Fibroblast of lung (primary cell): ENCODE measurements around the gene GOPC. TPM values are rescaled to one million over a fixed set of nuclear protein-coding genes. Genes with fewer than 3 reads are reported as not detected.

Experiments used
- DNase-seq, 2 donors: peaks; one replicate each; pipeline versions ENCODE4 v3.0.0 to v3.0.0-alpha.2; 2010; ENCODE audit warnings: low read depth in 2 of 2
- H2AFZ ChIP-seq: 2 replicates; pipeline ENCODE4 v1.5.1; 2012; ENCODE audit warnings: low read length, control low read depth, inconsistent platforms
- H3K27ac ChIP-seq: 2 replicates; pipeline ENCODE4 v1.5.1; 2011; ENCODE audit warnings: low read length, control low read depth; ENCODE audit not compliant: insufficient read depth
- H3K27me3 ChIP-seq: 2 replicates; pipeline ENCODE4 v1.5.1; 2011; ENCODE audit warnings: mild to moderate bottlenecking, low read length; ENCODE audit not compliant: control insufficient read depth, insufficient read depth
- H3K36me3 ChIP-seq: 2 replicates; pipeline ENCODE4 v1.5.1; 2011; ENCODE audit warnings: low read length; ENCODE audit not compliant: control insufficient read depth, insufficient read depth
- H3K4me1 ChIP-seq: 2 replicates; pipeline ENCODE4 v1.5.1; 2011; ENCODE audit warnings: low read length; ENCODE audit not compliant: control insufficient read depth, insufficient read depth; ENCODE audit errors: extremely low read depth
- H3K4me2 ChIP-seq: 2 replicates; pipeline ENCODE4 v1.5.1; 2011; ENCODE audit warnings: low read length, control low read depth; ENCODE audit not compliant: insufficient read depth; ENCODE audit errors: extremely low read depth
- H3K4me3 ChIP-seq, 4 experiments: fragments of 200-600 bp in 1 of 4; sonication (generic) in 1 of 4; replicated peaks in 1 of 4; 2 replicates each; pipeline ENCODE4 v1.5.1; 2011 to 2016; ENCODE audit warnings: low read length in 4 of 4, low read depth in 3 of 4, mild to moderate bottlenecking in 3 of 4, control low read depth in 2 of 4, inconsistent platforms in 1 of 4, mixed read lengths in 1 of 4; ENCODE audit not compliant: insufficient read depth in 1 of 4; ENCODE audit errors: control extremely low read depth in 1 of 4
- H3K79me2 ChIP-seq: 2 replicates; pipeline ENCODE4 v1.5.1; 2012; ENCODE audit warnings: mild to moderate bottlenecking, low read length, inconsistent platforms; ENCODE audit not compliant: control insufficient read depth, insufficient read depth
- H3K9ac ChIP-seq: 2 replicates; pipeline ENCODE4 v1.5.1; 2011; ENCODE audit warnings: mild to moderate bottlenecking, low read length, control low read depth; ENCODE audit not compliant: insufficient read depth
- H3K9me3 ChIP-seq: 2 replicates; pipeline ENCODE4 v1.5.1; 2012; ENCODE audit warnings: low read depth, low read length; ENCODE audit not compliant: control insufficient read depth, insufficient read depth
- H4K20me1 ChIP-seq: 2 replicates; pipeline ENCODE4 v1.5.1; 2011; ENCODE audit warnings: low read length; ENCODE audit not compliant: control insufficient read depth, insufficient read depth; ENCODE audit errors: extremely low read depth
- EZH2 ChIP-seq: IDR thresholded peaks from 2 replicates; pipeline ENCODE4 v1.5.1; 2012; ENCODE audit warnings: low read length, control low read depth, mild to moderate bottlenecking; ENCODE audit errors: missing control alignments
- polyA plus RNA-seq, 2 donors: library from polyadenylated mRNA; depleted of rRNA in 1 of 2; stranded (reverse) in 1 of 2; unstranded in 1 of 2; fragments of >200 nt; gene quantifications; 2 replicates each; pipeline ENCODE4 v1.2.1, GENCODE V29; 2011 to 2012; ENCODE audit warnings: missing spikeins in 1 of 2
- total RNA-seq: library from RNA; depleted of rRNA; stranded (reverse); fragments of >200 nt; gene quantifications from 2 replicates; pipeline ENCODE4 v1.2.1, GENCODE V29; 2014
- TF ChIP-seq, protein P1 (sequence below), 2 donors: IDR thresholded peaks in 1 of 2; conservative IDR thresholded peaks in 1 of 2; 1 replicate in 1 of 2; 2 replicates in 1 of 2; pipeline ENCODE4 v1.5.1; 2011 to 2012; ENCODE audit warnings: low read length in 2 of 2, control low read depth in 1 of 2, inconsistent platforms in 1 of 2, low read depth in 1 of 2, mild to moderate bottlenecking in 1 of 2

The GOPC gene
- total and polyA plus RNA-seq, 2 donors (not counting 1 experiment from before 2014, with no cell fraction given), result 32.2 to 45.4 TPM

GRCh38 chr6:117512056-117512828 lies 90.1 kb downstream of the GOPC start:
- Histone ChIP-seq H3K27ac (no peak overlapping the region), H3K9ac (no peak overlapping the region), H3K27me3 (no peaks in the 10 kb centered on the region), H4K20me1 (no peaks in the 10 kb centered on the region), H3K4me2 (no peak overlapping the region), H3K9me3 (no peaks in the 10 kb centered on the region), H2AFZ (no peak overlapping the region), H3K4me1 (no peaks in the 10 kb centered on the region), H3K79me2 (peaks cover 2% of the 10 kb centered on the region), H3K36me3 (no peaks in the 10 kb centered on the region), H3K4me3 (no peak overlapping the region)
- DNase-seq, result peak in 1 of 2 donors; percentile 69
- no peak for TF ChIP-seq EZH2
- TF ChIP-seq, protein P1, sequence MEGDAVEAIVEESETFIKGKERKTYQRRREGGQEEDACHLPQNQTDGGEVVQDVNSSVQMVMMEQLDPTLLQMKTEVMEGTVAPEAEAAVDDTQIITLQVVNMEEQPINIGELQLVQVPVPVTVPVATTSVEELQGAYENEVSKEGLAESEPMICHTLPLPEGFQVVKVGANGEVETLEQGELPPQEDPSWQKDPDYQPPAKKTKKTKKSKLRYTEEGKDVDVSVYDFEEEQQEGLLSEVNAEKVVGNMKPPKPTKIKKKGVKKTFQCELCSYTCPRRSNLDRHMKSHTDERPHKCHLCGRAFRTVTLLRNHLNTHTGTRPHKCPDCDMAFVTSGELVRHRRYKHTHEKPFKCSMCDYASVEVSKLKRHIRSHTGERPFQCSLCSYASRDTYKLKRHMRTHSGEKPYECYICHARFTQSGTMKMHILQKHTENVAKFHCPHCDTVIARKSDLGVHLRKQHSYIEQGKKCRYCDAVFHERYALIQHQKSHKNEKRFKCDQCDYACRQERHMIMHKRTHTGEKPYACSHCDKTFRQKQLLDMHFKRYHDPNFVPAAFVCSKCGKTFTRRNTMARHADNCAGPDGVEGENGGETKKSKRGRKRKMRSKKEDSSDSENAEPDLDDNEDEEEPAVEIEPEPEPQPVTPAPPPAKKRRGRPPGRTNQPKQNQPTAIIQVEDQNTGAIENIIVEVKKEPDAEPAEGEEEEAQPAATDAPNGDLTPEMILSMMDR (conservative IDR thresholded peaks at IDR 0.05 in 1 of 2, IDR thresholded peaks at IDR 0.05 in 1 of 2; ENCODE audit: low read depth in 1 of 2, low read length in 2 of 2), result no peak

Other genes starting within 250 kb of the GOPC start
- under 0.01 TPM in 2 replicates for gene ROS1, start 176.6 kb downstream of the GOPC start, total RNA-seq
- gene ROS1, start 176.6 kb downstream of the GOPC start, polyA plus RNA-seq, result 0.01 TPM in 2 replicates
- gene DCBLD1, start 119.8 kb downstream of the GOPC start, total RNA-seq, result 44.4 and 53.7 TPM in 2 replicates
- 21.5 and 35.2 TPM in 2 replicates for gene DCBLD1, start 119.8 kb downstream of the GOPC start, polyA plus RNA-seq
- 11.6 and 15.4 TPM in 2 replicates for gene NUS1, start 73.0 kb upstream of the GOPC start, total RNA-seq
- 29.8 and 32.9 TPM in 2 replicates for gene NUS1, start 73.0 kb upstream of the GOPC start, polyA plus RNA-seq